A549 (cell line): Measurements from ENCODE around the gene RIN1. TPM values are rescaled to one million over a fixed set of nuclear protein-coding genes. Genes with fewer than 3 reads are reported as not detected.

ENCODE experiments used
- ATAC-seq, 2 experiments: fragments of 200-7000 bp in 1 of 2; fragments of >200 bp in 1 of 2; cut with Nextera tagmentation in 1 of 2; cut with Tn5 transposase in 1 of 2; 3 replicates each; pipeline versions ENCODE4 v1.8.0 to v1.9.1; 2018 to 2020; ENCODE audit warnings: mild to moderate bottlenecking in 1 of 2, moderate library complexity in 1 of 2
- CTCF ChIA-PET: fragments of 300-600 bp; sonication (Branson Sonifier 250); formaldehyde crosslinking; extraction: SDS; loops from one replicate; lab custom pipeline; 2021; ENCODE audit warnings: antibody characterized with exemption, inconsistent platforms; lab: Yijun Ruan, JAX
- POLR2A ChIA-PET: fragments of 350-600 bp; formaldehyde crosslinking; extraction: SDS; loops from one replicate; lab custom pipeline; 2021; ENCODE audit warnings: antibody characterized with exemption, inconsistent platforms; lab: Yijun Ruan, JAX
- DNase-seq, 2 experiments: peaks; one replicate each; pipeline versions ENCODE4 v3.0.0 to v3.0.0-alpha.2; 2011 to 2016; ENCODE audit warnings: low read depth in 1 of 2, low spot score in 1 of 2
- FAIRE-seq: peaks from 2 replicates; lab custom pipeline; 2011; peaks lifted over from hg19 to GRCh38; lab: Jason Lieb, UNC
- H3K27ac ChIP-seq, 2 experiments: fragments of >200 bp; sonication (Bioruptor Twin); formaldehyde crosslinking; 3 replicates each; pipeline ENCODE4 v1.5.1; 2016 to 2017
- H3K4me1 ChIP-seq: fragments of >200 bp; sonication (Bioruptor Twin); formaldehyde crosslinking; 3 replicates; pipeline ENCODE4 v1.6.1; 2016
- H3K4me2 ChIP-seq: fragments of >200 bp; sonication (Bioruptor Twin); formaldehyde crosslinking; 3 replicates; pipeline ENCODE4 v1.6.1; 2016
- H3K4me3 ChIP-seq: fragments of >200 bp; sonication (Bioruptor Twin); formaldehyde crosslinking; 3 replicates; pipeline ENCODE4 v1.5.1; 2016
- H3K9me3 ChIP-seq: fragments of >200 bp; sonication (Bioruptor Twin); formaldehyde crosslinking; 3 replicates; pipeline ENCODE4 v1.6.1; 2016
- BHLHE40 ChIP-seq: IDR thresholded peaks from 2 replicates; pipeline ENCODE4 v1.6.1; 2012; ENCODE audit warnings: low read depth, low read length, inconsistent platforms
- CBX2 ChIP-seq: fragments of 200-600 bp; sonication (generic); IDR thresholded peaks from 2 replicates; pipeline ENCODE4 v1.6.1; 2016; ENCODE audit warnings: low read depth, mild to moderate bottlenecking, borderline replicate concordance
- CHD4 ChIP-seq: fragments of 200-600 bp; sonication (generic); IDR thresholded peaks from 2 replicates; pipeline ENCODE4 v1.6.1; 2016; ENCODE audit warnings: antibody characterized with exemption, mild to moderate bottlenecking, borderline replicate concordance
- EHF ChIP-seq: fragments of 250-450 bp; sonication (Bioruptor Pico); IDR thresholded peaks from 2 replicates; pipeline ENCODE4 v1.5.0; 2020; ENCODE audit warnings: mild to moderate bottlenecking
- EHMT2 ChIP-seq: fragments of 200-600 bp; sonication (generic); IDR thresholded peaks from 2 replicates; pipeline ENCODE4 v1.6.1; 2016; ENCODE audit warnings: antibody characterized with exemption, low read depth, mild to moderate bottlenecking, moderate library complexity
- EP300 ChIP-seq, 2 experiments: fragments of >200 bp; sonication (Bioruptor Twin); formaldehyde crosslinking; IDR thresholded peaks; 2 replicates in 1 of 2; 3 replicates in 1 of 2; pipeline ENCODE4 v1.6.1; 2016 to 2017
- FOSL2 ChIP-seq, 2 experiments: fragments of 450-650 bp in 1 of 2; fragments of >200 bp in 1 of 2; sonication (Bioruptor Twin) in 1 of 2; formaldehyde crosslinking; IDR thresholded peaks; 2 replicates each; pipeline versions ENCODE4 v1.5.0 to v1.6.1; 2016 to 2020; ENCODE audit warnings: mild to moderate bottlenecking in 1 of 2, moderate library complexity in 1 of 2
- GATA3 ChIP-seq: IDR thresholded peaks from 2 replicates; pipeline ENCODE4 v1.6.1; 2012; ENCODE audit warnings: borderline replicate concordance
- HDAC2 ChIP-seq: fragments of 200-600 bp; sonication (generic); IDR thresholded peaks from 2 replicates; pipeline ENCODE4 v1.6.1; 2016
- JUNB ChIP-seq: fragments of >200 bp; sonication (Bioruptor Twin); formaldehyde crosslinking; IDR thresholded peaks from 2 replicates; pipeline ENCODE4 v1.6.1; 2016
- KDM1A ChIP-seq: fragments of 200-600 bp; sonication (generic); IDR thresholded peaks from 2 replicates; pipeline ENCODE4 v1.6.1; 2016; ENCODE audit warnings: low read depth, mild to moderate bottlenecking
- MAFK ChIP-seq: fragments of 450-650 bp; IDR thresholded peaks from 2 replicates; pipeline ENCODE4 v1.6.1; 2014; ENCODE audit not compliant: partially characterized antibody
- MAZ ChIP-seq: fragments of 150-350 bp; IDR thresholded peaks from 2 replicates; pipeline ENCODE4 v1.6.1; 2014; ENCODE audit warnings: antibody characterized with exemption, low read depth, low read length, borderline replicate concordance
- NPAS2 ChIP-seq: fragments of 250-450 bp; sonication (Bioruptor Pico); IDR thresholded peaks from 2 replicates; pipeline ENCODE4 v1.8.0; 2022; ENCODE audit warnings: mild to moderate bottlenecking, moderate library complexity, borderline replicate concordance
- PBX3 ChIP-seq: IDR thresholded peaks from 2 replicates; pipeline ENCODE4 v1.6.1; 2012
- PHF8 ChIP-seq: fragments of 200-600 bp; sonication (generic); IDR thresholded peaks from 2 replicates; pipeline ENCODE4 v1.6.1; 2016; ENCODE audit warnings: low read depth, mild to moderate bottlenecking, antibody characterized with exemption, moderate library complexity, borderline replicate concordance
- POLR2A ChIP-seq: IDR thresholded peaks from 2 replicates; pipeline ENCODE4 v1.6.1; 2012; ENCODE audit warnings: mild to moderate bottlenecking, low read length
- RCOR1 ChIP-seq: fragments of 150-350 bp; IDR thresholded peaks from 2 replicates; pipeline ENCODE4 v1.6.1; 2014; ENCODE audit warnings: antibody characterized with exemption, low read length, low read depth
- TP53 ChIP-seq: fragments of 250-450 bp; sonication (Bioruptor Pico); IDR thresholded peaks from 2 replicates; pipeline ENCODE4 v1.5.0; 2021; ENCODE audit warnings: mild to moderate bottlenecking, moderate library complexity
- ZSCAN20 ChIP-seq: fragments of 250-450 bp; sonication (Bioruptor Pico); IDR thresholded peaks from 2 replicates; pipeline ENCODE4 v1.8.0; 2022; ENCODE audit warnings: mild to moderate bottlenecking, moderate library complexity
- WGBS: methylation state at CpG from one replicate; pipeline ENCODE4 v1.1.6; 2017; ENCODE audit errors: missing lambda C conversion rate; 5-methylcytosine and 5-hydroxymethylcytosine counted together
- polyA plus RNA-seq, 4 experiments: library from polyadenylated mRNA; depleted of rRNA in 3 of 4; stranded (reverse); fragments of >200 nt; fragmentation: RNase III in 1 of 4; extraction: RNeasy Plus Mini Kit Qiagen cat#74134 plus additional on column Dnase treatment in 1 of 4; gene quantifications; 2 replicates in 3 of 4; 3 replicates in 1 of 4; pipeline ENCODE4 v1.2.3, GENCODE V29; 2011 to 2017
- TF ChIP-seq, protein P1 (sequence below): fragments of >200 bp; sonication (Bioruptor Twin); formaldehyde crosslinking; IDR thresholded peaks from 2 replicates; pipeline ENCODE4 v1.6.1; 2016

The RIN1 gene
- polyA plus RNA-seq, 2 of the 4 experiments (the other 2 are of a cell fraction) = 2.0 to 9.3 TPM

DNA sequence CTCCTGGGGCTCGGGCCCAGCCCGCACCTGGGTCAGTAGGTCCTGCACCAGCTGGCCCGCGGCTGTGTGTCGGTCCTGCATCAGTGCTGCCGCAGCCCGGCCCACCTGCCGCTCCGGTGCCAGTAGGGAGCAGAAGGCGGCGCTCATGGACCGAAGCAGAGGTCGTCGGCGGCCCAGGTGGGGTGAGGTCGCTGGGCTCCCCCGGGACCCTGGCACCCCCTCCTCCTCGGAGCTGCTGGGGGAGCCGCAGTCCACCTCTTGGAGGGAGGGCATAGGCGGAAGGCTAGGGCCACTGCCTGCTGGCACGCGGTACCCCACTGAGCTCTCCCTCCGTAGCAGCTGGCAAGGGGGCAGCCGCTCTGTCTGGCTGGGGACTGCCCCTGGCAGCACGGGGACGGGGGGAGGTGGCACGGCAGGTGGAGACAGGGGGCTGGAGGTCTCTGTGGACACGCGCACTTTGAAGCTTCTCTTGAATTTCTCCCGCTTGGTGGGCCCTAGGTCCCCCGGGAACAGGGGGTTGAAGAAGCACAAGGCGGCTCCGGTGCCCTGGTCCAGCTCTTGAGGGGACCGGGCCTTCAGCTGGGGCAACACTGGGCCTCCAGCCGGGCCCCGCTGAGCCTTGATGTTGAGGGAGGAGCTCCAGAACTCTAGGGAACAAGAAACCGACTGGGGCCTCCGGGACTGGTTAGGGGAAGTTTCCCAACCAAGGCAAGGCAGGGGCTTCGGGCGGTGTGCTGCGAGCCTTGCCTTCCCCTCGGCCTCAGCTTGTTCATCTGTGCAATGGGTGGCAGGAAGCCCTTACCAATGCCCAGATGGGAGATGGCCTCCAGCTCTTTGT lies 1.4 kb downstream of the RIN1 start:
- no peaks in the 10 kb centered on the region for H3K9me3 ChIP-seq
- H3K27ac ChIP-seq = peak overlapping the region; percentile 83 to 97; a peak in 4 of 6 replicates
- FAIRE-seq (no peak), ATAC-seq (no peak), DNase-seq (no peak)
- peak overlapping the region; percentile 92 for H3K4me2 ChIP-seq
- CTCF ChIA-PET = interaction anchor here (0.6 to 8.7 kb wide), 10 partner anchors 10 to 316 kb away, joined by 3 to 247 read pairs (median 6); partner anchors contain the start of genes B4GAT1, BRMS1, CD248 and YIF1A
- H3K4me3 ChIP-seq = peak overlapping the region; percentile 56; the same call in 2 of the 3 replicates
- 92% methylated on average over 18 of the region's 42 CpGs for WGBS
- TF ChIP-seq TP53 (no peak), PHF8 (no peak), POLR2A (no peak), GATA3 (no peak), ZSCAN20 (CRISPR knock-in tag) (no peak), CHD4 (no peak), FOSL2 (IDR thresholded peaks at IDR 0.05) (no peak), FOSL2 (CRISPR knock-in tag; IDR thresholded peaks at IDR 0.05) (no peak), KDM1A (no peak), NPAS2 (CRISPR knock-in tag) (no peak), EHMT2 (no peak), RCOR1 (no peak), EHF (CRISPR knock-in tag) (no peak), PBX3 (no peak), MAFK (no peak), EP300 (IDR thresholded peaks at IDR 0.05) (no peak), JUNB (no peak), HDAC2 (no peak)
- TF ChIP-seq, protein P1, sequence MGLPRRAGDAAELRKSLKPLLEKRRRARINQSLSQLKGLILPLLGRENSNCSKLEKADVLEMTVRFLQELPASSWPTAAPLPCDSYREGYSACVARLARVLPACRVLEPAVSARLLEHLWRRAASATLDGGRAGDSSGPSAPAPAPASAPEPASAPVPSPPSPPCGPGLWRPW = no peak
- H3K4me1 ChIP-seq = peaks cover 26% of the 10 kb centered on the region
- POLR2A ChIA-PET = interaction anchor here (1.2 to 3.5 kb wide), 3 partner anchors 8 to 22 kb away, joined by 3 to 42 read pairs (median 11); partner anchors contain the start of gene BRMS1

GRCh38 chr11:66333896-66334604 lies 2.2 kb downstream of the RIN1 start:
- Histone ChIP-seq H3K27ac (no peak overlapping the region), H3K4me2 (no peak overlapping the region), H3K4me1 (peaks cover 26% of the 10 kb centered on the region), H3K9me3 (no peaks in the 10 kb centered on the region), H3K4me3 (no peak overlapping the region)
- CTCF ChIA-PET = interaction anchor here (0.6 to 8.7 kb wide), 8 partner anchors 12 to 315 kb away, joined by 3 to 247 read pairs (median 4); partner anchors contain the start of genes B4GAT1, BRMS1 and CD248
- FAIRE-seq = no peak
- POLR2A ChIA-PET = interaction anchor here (3.5 kb wide), 1 partner anchor 22 kb away, joined by 42 read pairs; no protein-coding TSS in a partner anchor
- no peak for DNase-seq
- TF ChIP-seq MAFK (no peak), MAZ (no peak), CBX2 (no peak), BHLHE40 (no peak), ZSCAN20 (CRISPR knock-in tag) (no peak), POLR2A (no peak), EHMT2 (no peak)
- ATAC-seq = no peak
- WGBS = 91% methylated on average over 21 of the region's 29 CpGs
